Right lobe of liver (tissue), 6 donors: ENCODE results near the gene CRTC2. TPM values are rescaled to one million over a fixed set of nuclear protein-coding genes. Genes with fewer than 3 reads are reported as not detected.

Experiments used
- ATAC-seq, 4 donors: fragments of 200-7000 bp; cut with Tn5 transposase; one replicate each; pipeline ENCODE4 v1.9.1; 2020; ENCODE audit warnings: mild to moderate bottlenecking in 4 of 4, moderate library complexity in 4 of 4
- DNase-seq, 3 donors: peaks; one replicate each; pipeline ENCODE4 v3.0.0-alpha.2; 2020
- H3K27ac ChIP-seq, 3 donors: fragments of 200-600 bp; one replicate each; pipeline ENCODE4 v1.8.0; 2022
- H3K27me3 ChIP-seq, 2 donors: fragments of 200-600 bp; one replicate each; pipeline ENCODE4 v1.8.0; 2022
- H3K36me3 ChIP-seq, 4 donors: fragments of 200-600 bp; sonication (generic) in 1 of 4; one replicate each; pipeline versions ENCODE4 v1.5.1 to v1.8.0; 2017 to 2022; ENCODE audit warnings: control low read depth in 1 of 4
- H3K4me1 ChIP-seq, 4 donors: fragments of 200-600 bp; sonication (generic) in 1 of 4; one replicate each; pipeline versions ENCODE4 v1.5.1 to v1.8.0; 2017 to 2022; ENCODE audit warnings: control low read depth in 1 of 4
- H3K4me3 ChIP-seq, 3 donors: fragments of 200-600 bp; one replicate each; pipeline ENCODE4 v1.8.0; 2022
- H3K9me3 ChIP-seq, 4 donors: fragments of 200-600 bp; sonication (generic) in 1 of 4; one replicate each; pipeline versions ENCODE4 v1.5.1 to v1.8.0; 2017 to 2022; ENCODE audit warnings: control low read depth in 1 of 4
- CTCF ChIP-seq, 4 donors: fragments of 200-600 bp in 3 of 4; fragments of 450-650 bp in 1 of 4; IDR thresholded peaks; one replicate each; pipeline versions ENCODE4 v1.5.1 to v1.8.0; 2016 to 2022; ENCODE audit warnings: antibody characterized with exemption in 4 of 4, mild to moderate bottlenecking in 2 of 4
- POLR2A ChIP-seq: fragments of 450-650 bp; IDR thresholded peaks from one replicate; pipeline ENCODE4 v1.6.1; 2017; ENCODE audit warnings: antibody characterized with exemption, mild to moderate bottlenecking
- WGBS: methylation state at CpG from one replicate; pipeline ENCODE4 v1.1.6; 2018; ENCODE audit warnings: low coverage, low lambda C conversion rate; ENCODE audit not compliant: insufficient coverage; ENCODE audit errors: missing lambda C conversion rate; 5-methylcytosine and 5-hydroxymethylcytosine counted together
- intact Hi-C, 2 donors: fragments of 100-400 bp; cut with DNase I; formaldehyde crosslinking; loops; one replicate each; pipeline versions ENCODE4 v1.11.2 to v1.14.1; 2022
- total RNA-seq, 6 experiments: library from RNA; depleted of rRNA in 2 of 6; stranded (reverse); fragments of >200 nt in 2 of 6; fragmentation: NEBNext Ultra II Directional in 3 of 6; extraction: Animal tissue kit (Norgen Biotek cat#: 25700) in 3 of 6; gene quantifications; one replicate each; pipeline versions ENCODE4 v1.1.0 to v1.2.4, GENCODE V29; 2016 to 2023
- donor health status: DM: no; HTN: yes; CAD: no.
- donor health status: DM: no; HTN: no; CAD: no.
- donor health status: DM: no; HTN: no; CAD: no.
- donor health status: DM: no; HTN: yes; CAD: no.
- donor health status: DM: no; HTN: yes; CAD: no.

CRTC2 gene
- total RNA-seq, 6 experiments from 2014 or later, result 4.8 to 19.5 (median 18.3) TPM

GRCh38 chr1:153922972-153923925 is 35.2 kb downstream of the CRTC2 start, which contains the start of gene GATAD2B:
Gene GATAD2B (minus strand): TSS chr1:153922972. CDS start chr1:153828347, 94,625 bp downstream.
- Histone ChIP-seq H3K4me3 (peak within 1 kb of the TSS; percentile 66 to 84 (median 72)), H3K4me1 (peaks cover 0 to 24% (median 5%) of the 10 kb centered on the region in 4 donors), H3K27ac (peak within 1 kb of the TSS; percentile 73 to 80 (median 76)), H3K27me3 (no peaks in the 10 kb centered on the region), H3K9me3 (no peaks in the 10 kb centered on the region), H3K36me3 (no peaks in the 10 kb centered on the region)
- under 1% methylated on average over 35 of the region's 53 CpGs for WGBS
- peak; percentile 94 to 98 (median 96) for ATAC-seq
- TF ChIP-seq CTCF (IDR thresholded peaks at IDR 0.05) (no peak), POLR2A (no peak)
- intact Hi-C loops, result loop anchor here in 1 of 2 donors (10.0 kb wide), 1 partner anchor 128 kb away; no protein-coding TSS in a partner anchor
- peak; percentile 100 for DNase-seq

GRCh38 chr1:153922076-153922971 is 36.1 kb downstream of the CRTC2 start:
- Histone ChIP-seq H3K4me3 (peak overlapping the region; percentile 66 to 84 (median 72)), H3K27ac (peak overlapping the region; percentile 73), H3K9me3 (no peaks in the 10 kb centered on the region), H3K27me3 (no peaks in the 10 kb centered on the region), H3K4me1 (peaks cover 0 to 24% (median 5%) of the 10 kb centered on the region in 4 donors), H3K36me3 (no peaks in the 10 kb centered on the region)
- DNase-seq (peak in 2 of 3 donors; percentile 60 to 76), ATAC-seq (peak; percentile 13 to 45 (median 34))
- intact Hi-C loops, result loop anchor here in 1 of 2 donors (10.0 kb wide), 1 partner anchor 128 kb away; no protein-coding TSS in a partner anchor
- no peak for TF ChIP-seq POLR2A
- peak in 1 of 4 donors; percentile 6 for TF ChIP-seq CTCF (IDR thresholded peaks at IDR 0.05)
- WGBS, result 0% methylated on average over 30 of the region's 86 CpGs

GRCh38 chr1:153921803-153922075 is 36.7 kb downstream of the CRTC2 start:
- ATAC-seq, result no peak
- Histone ChIP-seq H3K9me3 (no peaks in the 10 kb centered on the region), H3K36me3 (no peaks in the 10 kb centered on the region), H3K27ac (peak overlapping the region in 2 of 3 donors; percentile 73), H3K4me1 (peaks cover 0 to 24% (median 5%) of the 10 kb centered on the region in 4 donors), H3K4me3 (peak overlapping the region; percentile 66 to 84 (median 72)), H3K27me3 (no peaks in the 10 kb centered on the region)
- TF ChIP-seq CTCF (IDR thresholded peaks at IDR 0.05) (no peak), POLR2A (no peak)
- DNase-seq, result peak in 1 of 3 donors; percentile 37
- WGBS, result 0% methylated on average over 9 of the region's 10 CpGs
- intact Hi-C loops, result loop anchor here in 1 of 2 donors (10.0 kb wide), 1 partner anchor 127 kb away; no protein-coding TSS in a partner anchor

- no peaks in the 10 kb centered on the region for H3K27me3 ChIP-seq
- TF ChIP-seq POLR2A, result no peak
- TF ChIP-seq CTCF (IDR thresholded peaks at IDR 0.05), result no peak
- peaks cover 0 to 24% (median 5%) of the 10 kb centered on the region in 4 donors for H3K4me1 ChIP-seq
- peak overlapping the region in 1 of 3 donors; percentile 73 for H3K27ac ChIP-seq
- DNase-seq (no peak), ATAC-seq (no peak)
- peak overlapping the region; percentile 66 to 84 (median 72) for H3K4me3 ChIP-seq
- intact Hi-C loops, result loop anchor here in 1 of 2 donors (10.0 kb wide), 1 partner anchor 126 kb away; no protein-coding TSS in a partner anchor
- 14% methylated on average over 3 of the region's 3 CpGs for WGBS
- no peaks in the 10 kb centered on the region for H3K9me3 ChIP-seq
- no peaks in the 10 kb centered on the region for H3K36me3 ChIP-seq
Measured at GRCh38 chr1:153921080-153921802, 37.2 kb downstream of the CRTC2 start.
